ENCODE data around the gene MYO5C.

DNA sequence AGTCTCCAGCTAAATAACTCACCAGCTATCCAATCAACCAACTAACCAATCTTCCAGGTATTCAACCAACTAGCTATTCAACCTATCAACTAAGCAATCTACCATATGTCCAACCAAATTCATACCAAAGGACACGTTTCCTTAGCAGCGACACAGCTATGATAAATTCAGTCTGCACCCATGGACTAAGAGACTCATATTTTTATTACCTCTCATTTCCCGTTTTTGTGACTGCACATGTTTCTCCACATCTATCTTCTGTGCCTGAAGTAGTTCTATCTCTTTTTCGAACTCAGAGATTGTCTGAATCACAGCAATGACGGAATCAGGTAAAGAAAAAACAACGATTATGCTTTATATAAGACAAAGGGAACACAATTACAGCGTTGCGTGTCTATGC is 70.4 kb downstream of the MYO5C start:
- TF ChIP-seq, protein P1, sequence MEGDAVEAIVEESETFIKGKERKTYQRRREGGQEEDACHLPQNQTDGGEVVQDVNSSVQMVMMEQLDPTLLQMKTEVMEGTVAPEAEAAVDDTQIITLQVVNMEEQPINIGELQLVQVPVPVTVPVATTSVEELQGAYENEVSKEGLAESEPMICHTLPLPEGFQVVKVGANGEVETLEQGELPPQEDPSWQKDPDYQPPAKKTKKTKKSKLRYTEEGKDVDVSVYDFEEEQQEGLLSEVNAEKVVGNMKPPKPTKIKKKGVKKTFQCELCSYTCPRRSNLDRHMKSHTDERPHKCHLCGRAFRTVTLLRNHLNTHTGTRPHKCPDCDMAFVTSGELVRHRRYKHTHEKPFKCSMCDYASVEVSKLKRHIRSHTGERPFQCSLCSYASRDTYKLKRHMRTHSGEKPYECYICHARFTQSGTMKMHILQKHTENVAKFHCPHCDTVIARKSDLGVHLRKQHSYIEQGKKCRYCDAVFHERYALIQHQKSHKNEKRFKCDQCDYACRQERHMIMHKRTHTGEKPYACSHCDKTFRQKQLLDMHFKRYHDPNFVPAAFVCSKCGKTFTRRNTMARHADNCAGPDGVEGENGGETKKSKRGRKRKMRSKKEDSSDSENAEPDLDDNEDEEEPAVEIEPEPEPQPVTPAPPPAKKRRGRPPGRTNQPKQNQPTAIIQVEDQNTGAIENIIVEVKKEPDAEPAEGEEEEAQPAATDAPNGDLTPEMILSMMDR (IDR thresholded peaks at IDR 0.05), result no peak
- no peak for TF ChIP-seq TCF7L2 (IDR thresholded peaks at IDR 0.05; ENCODE audit: low read depth, low read length)

Measured in Panc1 (cell line).